GM12878 (cell line): Measurements from ENCODE around the gene ARL6IP5. TPM values are rescaled to one million over a fixed set of nuclear protein-coding genes. Genes with fewer than 3 reads are reported as not detected.

Experiments
- ATF3 ChIP-seq: IDR thresholded peaks from 2 replicates; pipeline ENCODE4 v1.6.1; 2011; ENCODE audit warnings: low read depth, mild to moderate bottlenecking, low read length, moderate library complexity, borderline replicate concordance; ENCODE audit errors: extremely low read depth
- BMI1 ChIP-seq: fragments of 450-650 bp; IDR thresholded peaks from 2 replicates; pipeline ENCODE4 v1.6.1; 2016; ENCODE audit warnings: mild to moderate bottlenecking, moderate library complexity, borderline replicate concordance
- CHD2 ChIP-seq: IDR thresholded peaks from 2 replicates; pipeline ENCODE4 v1.6.1; 2011; ENCODE audit warnings: low read depth, low read length, improper control_type of control experiment, borderline replicate concordance
- CHD4 ChIP-seq: fragments of 200-600 bp; sonication (generic); IDR thresholded peaks from 2 replicates; pipeline ENCODE4 v1.6.1; 2016; ENCODE audit warnings: mild to moderate bottlenecking
- CREM ChIP-seq: IDR thresholded peaks from 2 replicates; pipeline ENCODE4 v1.6.1; 2014; ENCODE audit warnings: antibody characterized with exemption, low read depth
- EP300 ChIP-seq, 2 experiments: fragments of 150-350 bp in 1 of 2; IDR thresholded peaks; 2 replicates each; pipeline ENCODE4 v1.6.1; 2011 to 2012; ENCODE audit warnings: low read depth in 2 of 2, low read length in 2 of 2, borderline replicate concordance in 1 of 2, improper control_type of control experiment in 1 of 2, inconsistent platforms in 1 of 2; ENCODE audit not compliant: control insufficient read depth in 1 of 2
- ESRRA ChIP-seq: IDR thresholded peaks from 2 replicates; pipeline ENCODE4 v1.6.1; 2012; ENCODE audit warnings: mild to moderate bottlenecking, low read length, improper control_type of control experiment
- ETV6 ChIP-seq, 2 experiments: fragments of 450-650 bp in 1 of 2; IDR thresholded peaks in 1 of 2; conservative IDR thresholded peaks in 1 of 2; 2 replicates each; pipeline ENCODE4 v1.6.1; 2014; ENCODE audit warnings: antibody characterized with exemption in 1 of 2, borderline replicate concordance in 1 of 2, low read depth in 1 of 2, mild to moderate bottlenecking in 1 of 2, moderate library complexity in 1 of 2
- FOXK2 ChIP-seq: fragments of 450-650 bp; IDR thresholded peaks from 2 replicates; pipeline ENCODE4 v1.6.1; 2017; ENCODE audit warnings: mild to moderate bottlenecking, moderate library complexity
- GABPA ChIP-seq: IDR thresholded peaks from 2 replicates; pipeline ENCODE4 v1.6.1; 2014; ENCODE audit warnings: antibody characterized with exemption, low read depth, mild to moderate bottlenecking, inconsistent platforms
- HDAC2 ChIP-seq: fragments of 200-600 bp; sonication (generic); IDR thresholded peaks from 2 replicates; pipeline ENCODE4 v1.6.1; 2017
- HDGF ChIP-seq: fragments of 450-650 bp; IDR thresholded peaks from 2 replicates; pipeline ENCODE4 v1.6.1; 2016; ENCODE audit warnings: antibody characterized with exemption
- IKZF1 ChIP-seq: fragments of 450-650 bp; conservative IDR thresholded peaks from 2 replicates; pipeline ENCODE4 v1.6.1; 2017; ENCODE audit warnings: antibody characterized with exemption, mild to moderate bottlenecking
- IKZF2 ChIP-seq, 2 experiments: fragments of 450-650 bp; IDR thresholded peaks; 2 replicates each; pipeline ENCODE4 v1.6.1; 2017; ENCODE audit warnings: mild to moderate bottlenecking in 2 of 2, moderate library complexity in 2 of 2
- JUNB ChIP-seq: IDR thresholded peaks from 2 replicates; pipeline ENCODE4 v1.6.1; 2016; ENCODE audit warnings: antibody characterized with exemption, mild to moderate bottlenecking
- KDM1A ChIP-seq: fragments of 200-600 bp; sonication (generic); IDR thresholded peaks from 2 replicates; pipeline ENCODE4 v1.6.1; 2016; ENCODE audit warnings: borderline replicate concordance
- MEF2B ChIP-seq: fragments of 450-650 bp; IDR thresholded peaks from 2 replicates; pipeline ENCODE4 v1.6.1; 2018; ENCODE audit warnings: mild to moderate bottlenecking, moderate library complexity; ENCODE audit not compliant: partially characterized antibody, poor library complexity, severe bottlenecking
- MYB ChIP-seq: fragments of 150-350 bp; IDR thresholded peaks from 2 replicates; pipeline ENCODE4 v1.6.1; 2014; ENCODE audit warnings: mild to moderate bottlenecking, low read depth, low read length, borderline replicate concordance
- NFIC ChIP-seq: IDR thresholded peaks from 2 replicates; pipeline ENCODE4 v1.6.1; 2012; ENCODE audit warnings: low read depth, mild to moderate bottlenecking, inconsistent platforms, low read length, moderate library complexity
- NFYB ChIP-seq: IDR thresholded peaks from 2 replicates; pipeline ENCODE4 v1.6.1; 2011; ENCODE audit warnings: low read depth, mild to moderate bottlenecking, low read length, improper control_type of control experiment, moderate library complexity; ENCODE audit not compliant: insufficient read depth
- PAX5 ChIP-seq: IDR thresholded peaks from 2 replicates; pipeline ENCODE4 v1.6.1; 2011; ENCODE audit warnings: low read depth, low read length, borderline replicate concordance
- POLR2AphosphoS2 ChIP-seq: IDR thresholded peaks from 2 replicates; pipeline ENCODE4 v1.6.1; 2011; ENCODE audit warnings: low read depth, mild to moderate bottlenecking, low read length, improper control_type of control experiment, moderate library complexity
- POLR2AphosphoS5 ChIP-seq: IDR thresholded peaks from 2 replicates; pipeline ENCODE4 v1.6.1; 2011; ENCODE audit warnings: mild to moderate bottlenecking, low read length, inconsistent platforms
- RAD21 ChIP-seq: IDR thresholded peaks from 2 replicates; pipeline ENCODE4 v1.6.1; 2011; ENCODE audit warnings: mild to moderate bottlenecking, low read depth, low read length, moderate library complexity; ENCODE audit not compliant: insufficient read depth
- SPI1 ChIP-seq: IDR thresholded peaks from 2 replicates; pipeline ENCODE4 v1.6.1; 2011; ENCODE audit warnings: low read depth, mild to moderate bottlenecking, low read length, moderate library complexity, borderline replicate concordance; ENCODE audit not compliant: insufficient read depth
- TARDBP ChIP-seq: IDR thresholded peaks from 2 replicates; pipeline ENCODE4 v1.6.1; 2016; ENCODE audit warnings: borderline replicate concordance
- TCF12 ChIP-seq: IDR thresholded peaks from 2 replicates; pipeline ENCODE4 v1.6.1; 2011; ENCODE audit warnings: low read depth, mild to moderate bottlenecking, low read length
- TCF7 ChIP-seq: IDR thresholded peaks from 2 replicates; pipeline ENCODE4 v1.6.1; 2014; ENCODE audit warnings: antibody characterized with exemption, borderline replicate concordance
- YBX1 ChIP-seq: fragments of 450-650 bp; IDR thresholded peaks from 2 replicates; pipeline ENCODE4 v1.6.1; 2016; ENCODE audit warnings: antibody characterized with exemption
- ZNF592 ChIP-seq: fragments of 450-650 bp; IDR thresholded peaks from 2 replicates; pipeline ENCODE4 v1.6.1; 2017; ENCODE audit warnings: mild to moderate bottlenecking, moderate library complexity
- polyA plus RNA-seq, 11 experiments: library from polyadenylated mRNA; depleted of rRNA in 4 of 11; unstranded in 6 of 11; stranded (reverse) in 5 of 11; fragments of >200 nt; fragmentation: Nextera tagmentation in 4 of 11; fragmentation: Illumina TruSeq in 1 of 11; extraction: Ambion mirVana in 4 of 11; extraction: Trizol in 1 of 11; gene quantifications; 1 replicate in 1 of 11; 2 replicates in 10 of 11; pipeline versions ENCODE4 v1.2.1 to v1.2.3, GENCODE V29; 2011 to 2016; ENCODE audit warnings: inconsistent platforms in 2 of 11, missing spikeins in 2 of 11, low read depth in 1 of 11
- total RNA-seq, 4 experiments: library from RNA; depleted of rRNA in 3 of 4; stranded (reverse); fragments of >200 nt in 3 of 4; fragmentation: Illumina TruSeq in 1 of 4; extraction: Trizol in 1 of 4; gene quantifications; 2 replicates each; pipeline versions ENCODE4 v1.2.1 to v1.2.3, GENCODE V29; 2013 to 2021

ARL6IP5 gene
- total and polyA plus RNA-seq, 10 of the 15 experiments (the other 5 are each of a cell fraction or from before 2014, with no cell fraction given) = 78.2 to 310 (median 148) TPM

GRCh38 chr3:69082805-69083204 lies 1.9 kb upstream of the ARL6IP5 start (continued):
- TF ChIP-seq GABPA (peak; percentile 43), RAD21 (no peak), IKZF1 (peak; percentile 84), JUNB (peak; percentile 65), POLR2AphosphoS5 (peak; percentile 66; the same call in 1 of the 2 replicates), TCF7 (no peak), YBX1 (no peak), TCF12 (0 out of 2 replicates have a peak, but pooled peaks have one; percentile 34), ETV6 (conservative IDR thresholded peaks at IDR 0.05 in 1 of 2, IDR thresholded peaks at IDR 0.05 in 1 of 2; ENCODE audit: borderline replicate concordance in 1 of 2, low read depth in 1 of 2) (peak in 1 of 2 experiments; percentile 79; a peak in 1 of 4 replicates), TARDBP (no peak), BMI1 (no peak; the same call in 1 of the 2 replicates), CHD2 (peak; percentile 74; the same call in 1 of the 2 replicates), ESRRA (no peak), SPI1 (peak; percentile 57; the same call in 1 of the 2 replicates), MEF2B (peak; percentile 99), KDM1A (no peak), CREM (peak; percentile 76), PAX5 (peak; percentile 87), ZNF592 (no peak), NFYB (no peak), IKZF2 (IDR thresholded peaks at IDR 0.05) (peak; percentile 82 to 84), EP300 (IDR thresholded peaks at IDR 0.05; ENCODE audit: borderline replicate concordance in 1 of 2, control insufficient read depth in 1 of 2, low read depth in 2 of 2, low read length in 2 of 2) (peak; percentile 73 to 81; a peak in 2 of 4 replicates), HDGF (no peak), POLR2AphosphoS2 (peak; percentile 73; the same call in 1 of the 2 replicates), MYB (no peak), FOXK2 (no peak), CHD4 (no peak), ATF3 (no peak), NFIC (peak; percentile 87), HDAC2 (no peak)
